Endodermal cell (in vitro differentiated cells): ENCODE results near the gene SPACA9. TPM values are rescaled to one million over a fixed set of nuclear protein-coding genes. Genes with fewer than 3 reads are reported as not detected.

Experiments used
- DNase-seq: peaks from one replicate; pipeline ENCODE4 v3.0.0-alpha.2; 2017
- H3K27ac ChIP-seq: 2 replicates; pipeline ENCODE4 v1.5.1; 2013; ENCODE audit warnings: mild to moderate bottlenecking, low read depth, low read length, moderate library complexity
- H3K27me3 ChIP-seq: 2 replicates; pipeline ENCODE4 v1.6.1; 2013; ENCODE audit warnings: mild to moderate bottlenecking, low read length, moderate library complexity; ENCODE audit not compliant: insufficient read depth, control insufficient read depth, poor library complexity, severe bottlenecking
- H3K36me3 ChIP-seq: 2 replicates; pipeline ENCODE4 v1.7.0; 2013; ENCODE audit warnings: mild to moderate bottlenecking, low read length, moderate library complexity; ENCODE audit not compliant: control insufficient read depth, insufficient read depth
- H3K4me1 ChIP-seq: one replicate; pipeline ENCODE4 v1.7.0; 2013; ENCODE audit warnings: low read length; ENCODE audit not compliant: control insufficient read depth, insufficient read depth
- H3K4me3 ChIP-seq: 2 replicates; pipeline ENCODE4 v1.5.1; 2013; ENCODE audit warnings: mild to moderate bottlenecking, low read length, moderate library complexity
- H3K9ac ChIP-seq: 2 replicates; pipeline ENCODE4 v1.6.1; 2013; ENCODE audit warnings: mild to moderate bottlenecking, low read length, moderate library complexity; ENCODE audit not compliant: poor library complexity, severe bottlenecking; ENCODE audit errors: extremely low read depth
- H3K9me3 ChIP-seq: 2 replicates; pipeline ENCODE4 v1.6.1; 2013; ENCODE audit warnings: mild to moderate bottlenecking, low read length, moderate library complexity; ENCODE audit not compliant: control insufficient read depth
- H3K27ac Mint-ChIP-seq: 2 replicates; pipeline ENCODE4 v1.8.0; 2020; ENCODE audit warnings: mixed read lengths
- H3K27me3 Mint-ChIP-seq: 2 replicates; pipeline ENCODE4 v1.8.0; 2021; ENCODE audit warnings: mild to moderate bottlenecking, mixed read lengths; ENCODE audit not compliant: insufficient read depth
- H3K36me3 Mint-ChIP-seq: 2 replicates; pipeline ENCODE4 v1.8.0; 2020; ENCODE audit warnings: low read depth, mixed read lengths
- H3K4me1 Mint-ChIP-seq: 2 replicates; pipeline ENCODE4 v1.8.0; 2020; ENCODE audit warnings: mixed read lengths
- H3K4me3 Mint-ChIP-seq: 2 replicates; pipeline ENCODE4 v1.8.0; 2020; ENCODE audit warnings: mild to moderate bottlenecking, moderate library complexity, mixed read lengths
- H3K9me3 Mint-ChIP-seq: 2 replicates; pipeline ENCODE4 v1.8.0; 2020; ENCODE audit warnings: mild to moderate bottlenecking, mixed read lengths
- WGBS, 2 experiments: methylation state at CpG; one replicate each; pipeline versions ENCODE4 v1.1.5 to v1.1.7; 2013; ENCODE audit warnings: missing lambda C conversion rate in 2 of 2, mixed read lengths in 1 of 2; ENCODE audit not compliant: insufficient coverage in 1 of 2, insufficient read length in 1 of 2; 5-methylcytosine and 5-hydroxymethylcytosine counted together
- total RNA-seq, 2 donors: library from RNA; stranded (reverse); fragmentation: NEBNext Ultra II Directional in 1 of 2; extraction: Animal tissue kit (Norgen Biotek cat#: 25700) in 1 of 2; gene quantifications; 2 replicates in 1 of 2; 3 replicates in 1 of 2; pipeline ENCODE4 v1.2.1, GENCODE V29; 2021
- TF ChIP-seq, protein P1 (sequence below): fragments of 200-600 bp; sonication (generic); conservative IDR thresholded peaks from 2 replicates; pipeline ENCODE4 v1.5.0; 2021; ENCODE audit warnings: antibody characterized with exemption, mild to moderate bottlenecking

Gene SPACA9
- total RNA-seq, 2 donors from 2014 or later, result 3.1 to 3.4 TPM

DNA sequence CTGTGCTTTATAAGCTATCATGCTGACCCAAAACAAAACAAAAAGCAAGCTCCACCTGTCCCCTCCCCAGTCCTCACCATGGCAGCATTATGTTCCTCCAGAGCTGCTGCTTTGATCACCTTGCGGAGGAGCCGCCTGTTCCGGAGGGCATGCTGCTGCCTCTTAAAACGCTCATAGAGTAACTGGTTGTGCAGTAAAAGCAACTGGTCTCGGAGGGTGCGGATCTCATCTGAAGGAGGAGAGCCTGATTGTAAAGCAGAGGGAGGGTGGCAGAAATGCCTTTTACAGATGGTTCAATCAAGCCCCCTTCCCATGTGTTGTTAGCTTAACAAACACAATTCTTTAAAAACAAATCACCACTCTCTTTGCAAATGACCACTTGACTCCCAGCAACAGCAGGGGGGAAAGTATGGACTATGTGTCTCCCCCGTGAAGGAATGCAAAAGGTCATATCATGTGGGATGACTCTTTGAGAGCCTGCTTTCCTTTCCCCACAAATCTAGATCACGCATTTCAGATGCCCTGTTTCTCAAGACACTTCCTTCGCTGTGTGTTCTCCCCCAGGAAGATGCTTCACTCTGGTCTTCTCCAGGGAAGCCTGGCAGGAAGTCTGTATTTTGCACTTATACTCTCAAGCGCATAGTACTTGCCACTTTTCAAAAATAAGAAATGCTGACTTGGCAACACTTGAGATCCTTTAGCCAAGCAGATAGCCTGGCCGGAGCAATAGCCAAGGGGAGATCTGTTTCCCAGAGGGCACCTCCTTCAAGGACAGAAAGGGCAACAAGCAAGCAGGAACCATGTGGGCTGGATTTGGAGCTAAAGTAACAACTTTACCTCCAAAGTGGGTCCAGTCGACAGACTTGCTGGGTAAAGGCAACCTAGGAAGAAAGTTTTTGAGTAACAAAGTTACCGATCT is 25.1 kb downstream of the SPACA9 start:
- peaks cover 7% of the 10 kb centered on the region for H3K4me1 ChIP-seq
- H3K9me3 ChIP-seq, result no peaks in the 10 kb centered on the region
- H3K27ac ChIP-seq, result no peak overlapping the region
- Mint-ChIP-seq H3K27me3 (no peaks in the 10 kb centered on the region), H3K27ac (peak overlapping the region; percentile 73), H3K4me1 (peaks cover 17% of the 10 kb centered on the region), H3K4me3 (no peak overlapping the region), H3K36me3 (peaks cover 59% of the 10 kb centered on the region), H3K9me3 (no peaks in the 10 kb centered on the region)
- peaks cover 52% of the 10 kb centered on the region for H3K36me3 ChIP-seq
- WGBS, 2 experiments, result 76 to 78% methylated on average over 10 to 13 of the region's 13 CpGs
- no peak overlapping the region for H3K9ac ChIP-seq
- no peak overlapping the region for H3K4me3 ChIP-seq
- TF ChIP-seq, protein P1, sequence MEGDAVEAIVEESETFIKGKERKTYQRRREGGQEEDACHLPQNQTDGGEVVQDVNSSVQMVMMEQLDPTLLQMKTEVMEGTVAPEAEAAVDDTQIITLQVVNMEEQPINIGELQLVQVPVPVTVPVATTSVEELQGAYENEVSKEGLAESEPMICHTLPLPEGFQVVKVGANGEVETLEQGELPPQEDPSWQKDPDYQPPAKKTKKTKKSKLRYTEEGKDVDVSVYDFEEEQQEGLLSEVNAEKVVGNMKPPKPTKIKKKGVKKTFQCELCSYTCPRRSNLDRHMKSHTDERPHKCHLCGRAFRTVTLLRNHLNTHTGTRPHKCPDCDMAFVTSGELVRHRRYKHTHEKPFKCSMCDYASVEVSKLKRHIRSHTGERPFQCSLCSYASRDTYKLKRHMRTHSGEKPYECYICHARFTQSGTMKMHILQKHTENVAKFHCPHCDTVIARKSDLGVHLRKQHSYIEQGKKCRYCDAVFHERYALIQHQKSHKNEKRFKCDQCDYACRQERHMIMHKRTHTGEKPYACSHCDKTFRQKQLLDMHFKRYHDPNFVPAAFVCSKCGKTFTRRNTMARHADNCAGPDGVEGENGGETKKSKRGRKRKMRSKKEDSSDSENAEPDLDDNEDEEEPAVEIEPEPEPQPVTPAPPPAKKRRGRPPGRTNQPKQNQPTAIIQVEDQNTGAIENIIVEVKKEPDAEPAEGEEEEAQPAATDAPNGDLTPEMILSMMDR, result no peak
- DNase-seq, result peak; percentile 74
- H3K27me3 ChIP-seq, result no peaks in the 10 kb centered on the region

DNA sequence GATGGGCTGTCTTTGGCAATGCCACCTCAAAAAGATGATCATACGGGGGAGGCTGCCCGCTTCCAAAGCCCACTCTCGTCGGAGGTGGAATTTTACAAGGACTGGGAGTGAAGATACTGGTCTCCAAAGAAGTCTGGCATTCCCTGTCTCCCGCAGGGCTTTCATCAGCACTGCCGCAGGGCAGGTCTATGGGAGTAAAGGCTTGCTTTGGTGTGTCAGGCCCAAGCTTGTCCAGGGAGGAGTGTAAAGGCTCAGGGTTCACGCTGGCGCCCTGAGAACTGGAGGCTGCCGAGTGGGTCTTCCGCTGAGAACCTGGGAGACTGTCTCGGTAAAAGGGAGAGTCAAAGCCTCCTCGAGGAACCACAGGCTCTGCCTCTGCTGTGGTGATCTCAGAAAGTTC is 27.0 kb downstream of the SPACA9 start:
- Mint-ChIP-seq H3K27ac (no peak overlapping the region), H3K27me3 (no peaks in the 10 kb centered on the region), H3K9me3 (no peaks in the 10 kb centered on the region), H3K36me3 (peaks cover 59% of the 10 kb centered on the region), H3K4me1 (peaks cover 17% of the 10 kb centered on the region), H3K4me3 (no peak overlapping the region)
- Histone ChIP-seq H3K36me3 (peaks cover 56% of the 10 kb centered on the region), H3K4me3 (no peak overlapping the region), H3K27me3 (no peaks in the 10 kb centered on the region), H3K4me1 (peaks cover 7% of the 10 kb centered on the region), H3K9me3 (no peaks in the 10 kb centered on the region), H3K27ac (no peak overlapping the region), H3K9ac (no peak overlapping the region)
- DNase-seq, result no peak
- WGBS, 2 experiments, result 94 to 96% methylated on average over 9 to 12 of the region's 12 CpGs
- TF ChIP-seq, protein P1, result no peak

DNA sequence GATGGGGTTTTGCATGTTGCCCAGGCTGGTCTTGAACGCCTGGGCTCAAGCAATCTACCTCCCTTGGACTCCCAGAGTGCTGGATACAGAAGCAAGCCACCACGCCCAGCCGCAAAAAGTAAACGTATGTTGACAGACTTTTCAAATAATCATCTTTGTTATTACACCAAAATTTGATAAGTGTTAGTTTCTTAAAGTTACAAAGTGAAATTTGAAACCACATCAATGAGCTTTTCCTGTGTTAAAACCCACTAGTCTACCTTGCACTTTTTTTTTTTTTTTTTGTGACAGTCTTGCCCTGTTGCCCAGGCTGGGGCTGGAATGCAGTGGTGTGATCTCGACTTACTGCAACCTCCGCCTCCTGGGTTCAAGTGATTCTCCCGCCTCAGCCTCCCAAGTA is 29.9 kb downstream of the SPACA9 start:
- Mint-ChIP-seq H3K36me3 (peaks cover 54% of the 10 kb centered on the region), H3K4me1 (peaks cover 12% of the 10 kb centered on the region), H3K27me3 (no peaks in the 10 kb centered on the region), H3K4me3 (no peak overlapping the region), H3K9me3 (no peaks in the 10 kb centered on the region), H3K27ac (no peak overlapping the region)
- WGBS, 2 experiments, result 93 to 100% methylated on average over 1 to 7 of the region's 7 CpGs
- TF ChIP-seq, protein P1, result no peak
- H3K36me3 ChIP-seq, result peaks cover 60% of the 10 kb centered on the region
- H3K9me3 ChIP-seq, result no peaks in the 10 kb centered on the region
- H3K4me1 ChIP-seq, result peaks cover 4% of the 10 kb centered on the region
- no peak overlapping the region for H3K4me3 ChIP-seq
- H3K9ac ChIP-seq, result no peak overlapping the region
- no peaks in the 10 kb centered on the region for H3K27me3 ChIP-seq
- no peak overlapping the region for H3K27ac ChIP-seq
- no peak for DNase-seq
